ENCODE data around the gene DNAH6.

The DNAH6 gene

DNA sequence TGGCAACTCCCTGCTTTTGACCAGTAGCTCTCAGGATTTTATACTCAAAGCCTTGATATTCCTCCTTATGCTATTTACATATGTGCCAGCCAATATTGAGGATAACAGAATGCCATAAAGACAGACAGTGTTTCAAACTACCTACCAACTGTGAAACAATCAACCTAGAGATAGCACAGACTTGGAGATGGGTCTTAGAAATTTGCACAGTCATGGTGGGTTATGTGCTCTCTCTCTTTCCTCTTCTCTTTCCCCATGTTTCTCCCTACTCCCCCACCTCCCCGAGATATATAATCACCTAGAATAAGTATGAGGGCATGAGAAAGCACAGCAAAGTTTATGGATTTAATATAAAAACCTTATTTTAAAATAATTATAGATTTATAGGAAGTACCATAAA, 33.0 kb upstream of the DNAH6 start:
- TF ChIP-seq, protein P1, sequence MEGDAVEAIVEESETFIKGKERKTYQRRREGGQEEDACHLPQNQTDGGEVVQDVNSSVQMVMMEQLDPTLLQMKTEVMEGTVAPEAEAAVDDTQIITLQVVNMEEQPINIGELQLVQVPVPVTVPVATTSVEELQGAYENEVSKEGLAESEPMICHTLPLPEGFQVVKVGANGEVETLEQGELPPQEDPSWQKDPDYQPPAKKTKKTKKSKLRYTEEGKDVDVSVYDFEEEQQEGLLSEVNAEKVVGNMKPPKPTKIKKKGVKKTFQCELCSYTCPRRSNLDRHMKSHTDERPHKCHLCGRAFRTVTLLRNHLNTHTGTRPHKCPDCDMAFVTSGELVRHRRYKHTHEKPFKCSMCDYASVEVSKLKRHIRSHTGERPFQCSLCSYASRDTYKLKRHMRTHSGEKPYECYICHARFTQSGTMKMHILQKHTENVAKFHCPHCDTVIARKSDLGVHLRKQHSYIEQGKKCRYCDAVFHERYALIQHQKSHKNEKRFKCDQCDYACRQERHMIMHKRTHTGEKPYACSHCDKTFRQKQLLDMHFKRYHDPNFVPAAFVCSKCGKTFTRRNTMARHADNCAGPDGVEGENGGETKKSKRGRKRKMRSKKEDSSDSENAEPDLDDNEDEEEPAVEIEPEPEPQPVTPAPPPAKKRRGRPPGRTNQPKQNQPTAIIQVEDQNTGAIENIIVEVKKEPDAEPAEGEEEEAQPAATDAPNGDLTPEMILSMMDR (IDR thresholded peaks at IDR 0.05) = no peak
- H3K27ac ChIP-seq = no peak overlapping the region
- no peaks in the 10 kb centered on the region for H3K36me3 ChIP-seq (ENCODE audit: control insufficient read depth, insufficient read depth, low read length)
- no peak overlapping the region for H2AFZ ChIP-seq
- no peaks in the 10 kb centered on the region for H3K79me2 ChIP-seq
- H3K4me2 ChIP-seq (ENCODE audit: low read length) = no peak overlapping the region
- peaks cover 43% of the 10 kb centered on the region for H3K4me1 ChIP-seq
- H3K27me3 ChIP-seq (ENCODE audit: control insufficient read depth, insufficient read depth, low read length) = no peaks in the 10 kb centered on the region
- H3K4me3 ChIP-seq (ENCODE audit: low read depth, low read length) = no peak overlapping the region
- no peak overlapping the region for H3K9ac ChIP-seq
- no peaks in the 10 kb centered on the region for H3K9me3 ChIP-seq (ENCODE audit: control insufficient read depth, low read length)

GRCh38 chr2:84486441-84487115, 29.7 kb upstream of the DNAH6 start:
- H3K79me2 ChIP-seq = no peaks in the 10 kb centered on the region
- no peaks in the 10 kb centered on the region for H3K27me3 ChIP-seq (ENCODE audit: control insufficient read depth, insufficient read depth, low read length)
- H3K4me2 ChIP-seq (ENCODE audit: low read length) = peak overlapping the region; percentile 37
- no peak overlapping the region for H3K4me3 ChIP-seq (ENCODE audit: low read depth, low read length)
- H3K4me1 ChIP-seq = peaks cover 47% of the 10 kb centered on the region
- no peak overlapping the region for H3K9ac ChIP-seq
- H3K36me3 ChIP-seq (ENCODE audit: control insufficient read depth, insufficient read depth, low read length) = no peaks in the 10 kb centered on the region
- no peaks in the 10 kb centered on the region for H3K9me3 ChIP-seq (ENCODE audit: control insufficient read depth, low read length)
- H3K27ac ChIP-seq = peak overlapping the region; percentile 81
- TF ChIP-seq, protein P1 (IDR thresholded peaks at IDR 0.05) = no peak
- peak overlapping the region; percentile 21 for H2AFZ ChIP-seq

DNA sequence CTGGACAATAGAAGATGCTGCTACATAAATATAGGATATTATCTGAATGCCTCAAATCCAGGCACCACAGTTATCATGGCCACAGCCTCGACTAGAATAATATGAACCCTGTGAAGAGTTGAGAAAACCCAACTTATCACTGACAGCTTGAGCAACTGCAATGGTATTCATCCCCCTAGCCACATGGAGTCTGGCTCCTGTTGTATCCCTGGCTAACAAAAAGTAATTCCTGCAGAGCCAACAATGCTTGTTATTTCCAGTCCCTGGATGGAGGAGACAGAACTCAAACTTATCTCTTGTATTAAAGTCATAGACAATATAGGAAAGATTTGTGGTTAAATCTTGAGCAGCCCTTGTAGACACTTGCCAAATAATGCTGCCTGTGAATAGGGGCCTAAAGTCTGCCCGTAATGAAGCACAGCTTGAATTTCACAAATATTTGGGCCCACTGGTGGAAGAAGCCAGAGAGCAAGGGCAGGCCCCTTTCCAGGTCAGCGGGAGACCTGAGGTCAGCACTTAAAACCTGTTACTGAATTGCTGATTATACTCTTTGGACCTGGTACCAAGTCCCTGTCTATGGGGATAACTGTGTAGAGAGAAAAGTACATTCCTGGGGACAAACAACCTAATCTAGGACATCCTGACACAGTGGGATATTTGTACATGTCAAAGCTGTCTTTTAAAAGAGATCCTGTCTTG, 28.9 kb upstream of the DNAH6 start:
- Histone ChIP-seq H3K9me3 (ENCODE audit: control insufficient read depth, low read length) (no peaks in the 10 kb centered on the region), H2AFZ (peak overlapping the region; percentile 55), H3K79me2 (no peaks in the 10 kb centered on the region), H3K4me2 (ENCODE audit: low read length) (peak overlapping the region; percentile 37), H3K9ac (no peak overlapping the region), H3K4me1 (peaks cover 47% of the 10 kb centered on the region), H3K27ac (peak overlapping the region; percentile 81), H3K4me3 (ENCODE audit: low read depth, low read length) (peak overlapping the region; percentile 7), H3K36me3 (ENCODE audit: control insufficient read depth, insufficient read depth, low read length) (no peaks in the 10 kb centered on the region), H3K27me3 (ENCODE audit: control insufficient read depth, insufficient read depth, low read length) (no peaks in the 10 kb centered on the region)
- TF ChIP-seq, protein P1 (IDR thresholded peaks at IDR 0.05) = no peak

GRCh38 chr2:84491256-84491655, 25.0 kb upstream of the DNAH6 start:
- TF ChIP-seq, protein P1 (IDR thresholded peaks at IDR 0.05) = no peak
- Histone ChIP-seq H3K4me1 (peaks cover 34% of the 10 kb centered on the region), H3K9me3 (ENCODE audit: control insufficient read depth, low read length) (no peaks in the 10 kb centered on the region), H3K4me2 (ENCODE audit: low read length) (no peak overlapping the region), H3K27me3 (ENCODE audit: control insufficient read depth, insufficient read depth, low read length) (no peaks in the 10 kb centered on the region), H3K27ac (peak overlapping the region; percentile 25), H3K79me2 (no peaks in the 10 kb centered on the region), H3K36me3 (ENCODE audit: control insufficient read depth, insufficient read depth, low read length) (no peaks in the 10 kb centered on the region), H3K4me3 (ENCODE audit: low read depth, low read length) (no peak overlapping the region), H2AFZ (peak overlapping the region; percentile 74), H3K9ac (no peak overlapping the region)

Measured in parathyroid adenoma (tissue), 2 donors.